HuH-7.5 (cell line): ENCODE measurements around the gene STK25.

Experiments used
- DNase-seq: peaks from one replicate; pipeline ENCODE4 v3.0.0; 2011; ENCODE audit warnings: low spot score

STK25 gene

DNA sequence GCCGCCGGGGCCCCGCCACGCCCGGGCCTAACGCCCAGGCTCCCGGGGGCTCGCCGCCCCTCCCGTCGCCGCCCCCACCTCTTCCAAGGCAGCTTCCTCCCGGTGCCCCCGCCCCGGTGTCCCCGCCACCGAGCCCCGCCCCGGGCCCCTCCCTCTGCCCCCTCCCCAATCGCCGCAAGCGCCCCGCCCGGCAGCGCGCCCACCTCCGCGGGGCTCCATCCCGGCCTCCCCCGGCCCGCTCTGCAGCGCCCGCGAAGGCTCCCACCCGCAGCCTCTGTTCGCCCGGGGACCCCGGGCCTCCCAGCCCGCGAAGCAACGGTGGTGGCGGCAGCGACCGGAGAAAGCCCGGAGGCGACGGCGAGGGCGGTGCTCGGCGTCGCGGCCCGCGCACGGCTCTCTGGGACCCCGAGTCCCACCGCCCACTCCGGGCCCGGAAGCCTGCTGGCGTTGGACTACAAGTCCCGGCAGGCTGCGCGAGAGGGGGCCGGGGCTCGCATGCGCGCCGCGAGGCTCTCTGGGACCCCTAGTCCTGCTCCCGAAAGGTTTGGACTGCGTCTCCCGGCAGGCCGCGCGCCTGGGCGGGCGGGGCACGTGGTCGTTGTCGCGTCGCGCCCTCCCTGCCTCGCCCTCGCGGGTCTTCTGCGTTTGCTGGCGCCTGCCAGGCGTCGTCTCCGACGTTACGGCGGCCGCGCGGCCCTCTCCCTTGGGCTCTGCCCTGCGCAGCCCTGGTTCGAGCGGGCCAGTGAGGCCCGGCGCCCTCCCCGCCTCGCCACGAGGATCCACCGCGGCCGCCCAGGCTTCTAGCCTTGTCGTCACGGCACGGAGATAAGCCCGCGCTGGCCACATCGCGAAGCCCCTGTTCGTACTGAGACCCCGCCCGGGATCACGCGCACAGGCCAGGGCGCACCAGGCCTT, at the start of gene STK25:
Gene STK25, minus strand, starts transcription at position 345 of the 915 bp plus-strand sequence. CDS start 549 bp downstream, outside the sequence.
- DNase-seq = peak; percentile 98

GRCh38 chr2:241556746-241557145, 48.4 kb upstream of the STK25 start:
- DNase-seq = no peak

DNA sequence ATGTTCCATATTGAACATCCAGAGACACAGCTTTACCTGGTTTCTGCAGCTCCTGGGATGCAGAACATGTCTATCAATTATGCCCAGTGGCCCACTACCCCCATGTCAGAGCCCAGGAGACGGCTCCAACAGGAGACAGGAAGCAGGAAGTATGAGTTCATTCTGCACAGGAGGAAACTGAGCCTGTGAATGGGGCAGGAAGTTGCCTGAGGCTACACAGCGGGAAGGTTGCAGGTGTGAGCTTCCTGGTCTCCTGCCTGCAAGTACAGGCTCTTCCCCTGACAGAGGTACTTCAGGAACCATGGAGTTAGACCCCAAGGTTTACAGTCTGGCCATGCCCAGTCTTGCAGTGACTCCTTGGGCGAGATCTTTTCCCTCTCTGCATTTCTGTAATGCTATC, 47.3 kb upstream of the STK25 start:
- DNase-seq = no peak

DNA sequence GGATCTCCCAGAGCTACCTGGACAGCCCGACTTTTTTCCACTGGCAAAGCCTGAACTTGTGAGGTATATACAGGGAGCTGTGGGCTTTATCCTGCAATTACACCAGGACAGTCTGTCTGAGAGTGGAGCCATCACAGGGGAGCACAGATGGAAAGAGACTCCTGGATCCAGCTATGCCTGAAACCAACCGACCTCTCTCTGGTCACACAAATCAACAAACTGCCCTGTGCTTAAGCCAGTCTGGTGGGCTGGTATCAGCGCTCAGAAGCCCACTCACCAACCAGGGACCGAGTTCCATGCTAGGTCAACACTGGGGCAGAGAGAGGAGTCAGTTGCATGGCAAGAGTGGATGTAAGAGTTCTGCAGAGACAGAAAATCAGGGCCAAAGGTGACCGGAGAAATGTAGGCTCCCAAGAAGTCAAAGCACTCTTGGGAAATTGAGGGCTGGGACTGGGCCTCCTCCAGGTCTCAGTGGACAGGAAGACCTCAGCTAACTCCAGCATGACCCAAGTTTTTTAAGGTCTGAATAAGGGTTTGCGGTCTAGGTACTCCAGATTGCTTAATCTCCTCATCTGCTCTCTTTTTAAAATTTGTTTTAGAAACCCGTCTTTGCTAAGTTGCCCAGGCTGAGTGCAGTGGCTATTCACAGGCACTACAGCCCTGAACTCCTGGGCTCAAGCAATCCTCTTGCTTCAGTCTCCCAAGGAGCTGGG, 46.4 kb upstream of the STK25 start:
- no peak for DNase-seq

GRCh38 chr2:241553981-241554380, 45.6 kb upstream of the STK25 start:
- no peak for DNase-seq

DNA sequence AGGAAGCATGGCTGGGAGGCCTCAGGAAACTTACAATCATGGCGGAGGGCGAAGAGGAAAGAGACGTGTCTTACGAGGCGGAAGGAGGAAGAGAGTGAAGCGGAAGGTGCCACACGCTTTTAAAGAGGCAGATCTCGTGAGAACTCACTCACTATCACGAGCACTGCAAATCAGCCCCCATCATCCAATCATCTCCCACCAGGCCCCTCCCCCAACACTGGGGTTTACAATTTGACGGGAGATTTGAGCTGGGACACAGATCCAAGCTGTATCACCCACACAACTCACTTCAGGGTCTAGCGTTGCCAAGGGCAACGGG, 45.1 kb upstream of the STK25 start:
- DNase-seq = no peak

GRCh38 chr2:241551998-241552737, 43.8 kb upstream of the STK25 start:
- peak; percentile 64 for DNase-seq

- DNase-seq = no peak
Observed at GRCh38 chr2:241551599-241551997, 43.2 kb upstream of the STK25 start.

DNA sequence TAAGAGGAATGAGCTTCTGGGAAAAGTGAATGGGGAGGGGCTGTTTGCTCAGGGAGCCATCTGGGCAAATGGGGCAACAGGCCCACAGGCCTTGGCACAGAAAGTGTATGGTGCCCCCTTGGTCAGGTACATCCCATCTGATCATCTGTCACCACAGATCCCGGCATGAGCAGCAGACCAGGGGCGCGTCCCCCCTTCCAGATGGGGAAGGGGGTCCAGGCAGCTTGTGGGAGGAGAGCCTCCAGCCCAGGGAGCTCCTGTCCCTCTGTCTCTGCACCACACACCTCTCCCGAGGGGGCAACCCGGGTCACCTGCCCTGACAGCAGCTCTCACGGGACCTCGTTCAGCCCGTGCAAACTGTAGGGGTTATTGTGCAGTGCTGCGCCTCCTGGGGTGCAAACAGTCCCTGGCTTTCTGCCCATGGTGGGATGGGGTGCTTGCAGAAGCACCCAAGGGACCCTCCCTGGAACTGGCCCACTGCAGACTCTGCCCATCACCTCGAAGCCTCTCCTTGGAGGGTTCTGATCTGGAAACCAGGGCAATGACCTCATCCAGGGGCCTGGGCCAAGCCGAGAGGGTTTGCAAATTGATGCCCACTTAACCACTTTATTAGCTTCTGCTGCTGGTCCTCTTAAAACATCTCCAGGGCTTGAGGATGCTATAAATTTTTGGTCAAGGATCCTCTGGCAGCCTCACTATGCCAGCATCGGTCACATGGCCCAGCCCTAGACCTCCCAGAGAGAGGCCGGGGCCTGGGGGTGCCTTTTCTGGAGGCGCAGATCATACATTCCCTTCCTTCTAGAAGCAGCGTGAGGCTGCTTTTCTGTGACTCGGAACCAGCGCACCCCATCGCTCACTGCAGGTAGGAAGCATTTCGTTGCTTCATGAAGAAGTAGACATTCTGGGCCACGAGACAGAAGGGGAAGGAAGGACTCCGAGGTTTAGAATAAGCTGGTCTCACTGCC, 42.5 kb upstream of the STK25 start:
- no peak for DNase-seq

GRCh38 chr2:241548451-241548835, 40.1 kb upstream of the STK25 start:
- DNase-seq = no peak

GRCh38 chr2:241547781-241548450, 39.5 kb upstream of the STK25 start:
- DNase-seq = no peak

DNA sequence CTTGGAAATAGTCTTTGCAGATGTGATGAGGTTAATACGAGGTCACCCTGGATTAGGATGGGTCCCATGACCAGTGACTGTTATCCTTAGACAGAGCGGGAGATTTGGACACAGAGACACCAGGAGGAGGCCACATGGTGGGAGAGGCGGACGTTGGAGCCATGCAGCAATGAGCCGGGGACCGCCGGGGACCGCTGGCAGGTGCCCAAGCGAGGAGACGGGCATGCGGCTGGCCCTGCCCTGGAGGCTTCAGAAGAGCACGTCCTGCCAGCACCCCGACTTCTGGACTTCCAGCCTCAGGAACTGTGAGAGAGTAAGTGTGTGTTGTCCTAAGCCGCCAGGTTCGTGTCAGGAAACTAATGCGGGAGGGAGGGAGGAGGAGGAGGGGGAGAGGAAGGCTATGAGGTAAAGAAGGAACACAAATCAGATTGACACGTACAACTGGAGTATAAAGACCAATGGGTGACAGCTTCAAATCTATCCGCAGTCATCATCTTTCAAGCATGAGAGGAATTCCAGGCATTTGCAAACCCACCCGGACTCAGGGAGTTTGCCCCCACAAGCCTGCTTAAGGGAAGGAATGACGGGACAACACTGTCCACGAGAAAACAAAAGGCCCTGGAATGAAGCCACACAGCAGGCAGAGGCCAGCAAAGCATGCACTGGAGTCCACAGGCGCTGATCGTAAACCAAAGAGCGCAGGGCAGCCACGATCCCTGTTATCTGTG, 38.6 kb upstream of the STK25 start:
- peak; percentile 61 for DNase-seq

GRCh38 chr2:241545523-241546473, 37.4 kb upstream of the STK25 start:
- DNase-seq = no peak

- DNase-seq = no peak
Observed at GRCh38 chr2:241545106-241545505, 36.7 kb upstream of the STK25 start.

GRCh38 chr2:241542278-241542605, 33.9 kb upstream of the STK25 start:
- peak; percentile 16 for DNase-seq

DNA sequence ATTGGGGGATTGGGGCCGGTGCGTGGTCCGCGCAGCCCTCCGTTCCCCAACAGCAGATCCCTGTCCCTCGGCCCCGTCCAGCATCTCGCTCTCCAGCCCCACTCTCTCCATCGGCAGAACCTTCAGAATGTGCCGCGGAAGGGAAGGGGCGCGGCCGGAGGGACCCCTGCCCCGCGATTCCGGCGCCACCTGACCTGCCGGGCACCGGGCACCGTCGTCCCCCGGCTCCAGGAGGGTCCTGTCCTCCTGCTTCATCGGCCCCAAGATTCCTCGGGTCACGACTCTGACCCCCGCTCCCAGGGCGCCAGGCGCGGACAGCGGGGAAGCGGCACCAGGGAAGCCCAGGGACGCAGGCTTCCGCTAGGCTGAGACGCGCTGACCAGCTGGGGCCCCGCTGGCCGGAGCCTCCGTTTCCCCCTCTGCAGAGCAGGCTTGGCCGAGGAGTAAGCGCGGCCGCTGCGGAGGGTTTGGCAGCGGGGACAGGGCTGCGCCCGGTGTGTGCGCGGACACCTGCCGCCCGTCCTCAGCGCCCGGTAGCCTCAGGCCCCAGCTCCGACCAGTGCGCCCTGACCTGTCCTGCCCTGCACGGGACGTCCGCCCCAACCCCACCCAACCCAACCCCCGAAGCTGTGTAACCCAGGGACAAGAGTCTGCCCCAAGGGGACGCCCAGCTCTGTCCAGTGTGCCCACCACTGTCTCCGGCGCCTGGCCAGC, 33.3 kb upstream of the STK25 start:
- DNase-seq = peak; percentile 8

DNA sequence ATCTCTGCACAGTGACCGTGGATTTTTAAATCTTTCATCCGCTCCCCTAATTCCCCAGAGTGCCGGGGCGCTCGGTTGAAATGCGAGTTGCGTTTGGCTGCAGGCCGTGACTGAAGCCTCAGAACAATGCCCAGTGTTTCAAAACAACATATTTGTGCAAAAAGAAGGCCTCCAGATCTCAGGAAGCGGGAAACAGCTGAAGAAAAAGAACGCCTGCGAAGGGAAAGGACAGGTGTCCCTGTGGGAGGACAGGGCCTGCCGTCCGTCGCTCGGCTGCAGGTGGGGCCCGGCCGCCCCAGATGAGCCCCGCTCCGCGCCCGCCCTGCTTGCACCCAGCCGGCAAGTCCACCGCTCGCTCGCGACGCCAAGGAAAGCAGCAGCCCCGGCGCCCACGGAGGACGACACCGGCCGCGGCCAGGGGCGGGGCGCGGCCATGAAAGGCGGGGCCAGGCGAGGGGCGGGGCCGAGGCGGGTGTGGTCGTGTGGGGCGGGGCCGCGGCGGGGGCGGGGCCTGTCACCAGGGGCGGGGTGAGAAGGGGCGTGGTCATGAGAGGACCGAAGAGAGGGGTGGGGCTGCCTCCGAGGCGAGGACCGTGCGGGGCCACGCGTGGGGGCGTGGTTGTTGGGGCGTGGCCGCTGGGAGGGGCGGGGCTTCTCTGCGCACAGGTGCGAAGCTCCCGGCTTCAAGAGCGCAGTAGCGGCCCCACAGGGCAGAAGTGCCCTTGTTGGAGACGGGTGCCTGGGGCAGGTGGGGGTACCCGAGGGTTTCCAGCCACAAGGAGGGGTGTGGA, 32.6 kb upstream of the STK25 start:
- DNase-seq = no peak

DNA sequence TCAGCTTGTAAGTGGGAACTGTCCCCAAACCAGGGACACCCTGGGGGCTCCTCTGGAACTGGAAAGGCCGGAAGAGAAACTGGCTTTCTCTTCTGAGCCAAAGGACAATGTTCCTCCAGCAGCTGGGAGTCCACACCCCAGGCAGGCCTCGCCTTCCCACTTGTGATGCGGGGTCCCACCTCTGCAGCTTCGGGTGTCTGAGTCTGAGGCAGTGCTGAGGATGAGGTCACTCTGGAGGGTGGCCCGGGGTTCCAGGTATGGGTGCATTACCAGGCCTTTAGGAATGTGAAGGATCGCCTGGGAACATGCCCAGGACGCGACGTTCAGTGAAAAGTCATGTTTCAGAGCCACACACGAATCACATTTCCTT, 32.0 kb upstream of the STK25 start:
- DNase-seq = no peak
